Stimulated activated naive B cell treated with anti-CD40 and anti-IgM and Interleukin-4, amounts not matched to agents 10 μg/mL and 1 μg/mL and 100 μg/mL, for 72 hours (primary cell): ENCODE data around the gene AMOTL2.

Experiments
- ATAC-seq, 2 donors: fragments of 150-1000 bp; cut with Tn5 transposase; replicated peaks; 2 replicates each; pipeline ENCODE4 v1.10.0; 2021; ENCODE audit warnings: moderate library complexity in 1 of 2
- DNase-seq: peaks from one replicate; pipeline ENCODE4 v3.0.0; 2021
- H3K27ac Mint-ChIP-seq: one replicate; pipeline ENCODE4 v1.8.0; 2022; ENCODE audit warnings: mild to moderate bottlenecking, mixed read lengths
- H3K27me3 Mint-ChIP-seq, 2 donors: one replicate each; pipeline ENCODE4 v1.8.0; 2022; ENCODE audit warnings: mixed read lengths in 2 of 2
- H3K36me3 Mint-ChIP-seq, 2 donors: one replicate each; pipeline ENCODE4 v1.8.0; 2022; ENCODE audit warnings: mixed read lengths in 2 of 2, mild to moderate bottlenecking in 1 of 2
- H3K4me1 Mint-ChIP-seq, 2 donors: one replicate each; pipeline ENCODE4 v1.8.0; 2022; ENCODE audit warnings: mixed read lengths in 2 of 2, mild to moderate bottlenecking in 1 of 2
- H3K4me3 Mint-ChIP-seq, 2 donors: one replicate each; pipeline ENCODE4 v1.8.0; 2022; ENCODE audit warnings: mild to moderate bottlenecking in 2 of 2, mixed read lengths in 2 of 2, moderate library complexity in 1 of 2
- H3K9me3 Mint-ChIP-seq, 2 donors: one replicate each; pipeline ENCODE4 v1.8.0; 2022; ENCODE audit warnings: mixed read lengths in 2 of 2, mild to moderate bottlenecking in 1 of 2

AMOTL2 gene

DNA sequence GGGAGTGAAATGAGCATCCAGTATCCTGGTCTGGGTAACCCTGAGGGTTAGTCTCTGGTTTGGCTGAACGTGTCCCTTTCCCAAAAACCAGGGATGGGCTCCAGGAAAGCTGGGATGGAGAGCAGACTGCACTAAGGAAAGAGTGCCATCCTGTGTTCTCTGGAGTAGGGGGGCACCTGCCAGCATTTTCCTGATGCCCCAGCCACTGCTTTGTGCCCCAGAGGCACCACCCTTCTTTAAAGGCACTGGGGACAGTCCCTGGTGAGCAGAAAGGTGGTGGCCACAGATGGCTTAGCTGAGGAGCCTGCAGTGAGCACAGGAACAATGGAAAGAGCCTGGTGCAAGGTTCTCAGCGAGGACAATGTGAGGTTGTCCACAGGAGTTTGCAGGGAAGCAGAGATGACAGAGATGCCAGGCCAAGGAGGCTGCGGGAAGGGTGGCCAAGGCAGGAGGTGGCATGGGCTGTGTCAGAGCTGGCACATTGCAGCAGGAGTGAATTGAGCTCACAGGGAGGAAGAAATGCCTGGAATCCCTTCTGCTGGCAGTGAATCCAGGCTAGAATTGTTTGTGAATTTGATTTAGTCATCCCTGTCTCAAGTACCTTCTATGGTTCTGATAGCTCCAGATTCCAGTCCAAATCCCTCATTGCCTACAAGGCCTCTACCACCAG lies 39.9 kb downstream of the AMOTL2 start:
- Mint-ChIP-seq H3K4me3 (no peak overlapping the region), H3K27me3 (peaks cover 6 to 9% of the 10 kb centered on the region in 2 donors), H3K36me3 (no peaks in the 10 kb centered on the region), H3K27ac (no peak overlapping the region), H3K9me3 (no peaks in the 10 kb centered on the region), H3K4me1 (no peaks in the 10 kb centered on the region)
- DNase-seq (no peak), ATAC-seq (no peak)

DNA sequence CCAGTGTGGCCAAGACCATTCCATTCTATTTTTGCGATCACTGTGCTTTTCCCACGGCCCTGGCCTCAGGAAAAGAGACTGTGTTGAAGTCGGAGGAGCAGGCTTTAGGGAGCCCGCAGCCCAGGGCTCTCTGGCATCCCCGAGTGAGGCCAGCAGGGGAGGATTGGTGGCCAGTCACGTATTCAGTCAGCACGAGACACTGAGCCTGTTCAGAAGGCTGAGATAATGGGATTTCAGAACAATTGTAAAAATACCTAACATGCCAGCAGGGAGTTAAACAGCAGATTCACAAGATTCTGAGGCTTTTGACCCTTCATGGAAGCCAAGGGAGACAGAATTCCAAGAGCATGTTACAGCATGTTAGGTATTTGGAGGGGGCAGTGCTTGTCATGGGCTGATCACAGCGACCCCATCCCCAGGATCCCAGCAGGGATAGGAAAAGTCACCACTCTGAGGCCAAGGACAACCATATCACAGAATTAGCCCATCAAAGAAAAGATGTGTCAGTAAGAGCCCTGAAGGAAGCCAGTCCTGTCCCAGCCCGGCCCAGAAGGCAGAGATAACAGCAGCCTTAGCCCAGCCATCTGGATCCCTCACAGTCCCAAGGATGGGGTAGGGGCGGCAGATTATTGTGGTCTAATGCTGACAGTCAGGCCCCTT lies 40.6 kb downstream of the AMOTL2 start:
- no peaks in the 10 kb centered on the region for H3K36me3 Mint-ChIP-seq
- ATAC-seq (no peak), DNase-seq (no peak)
- H3K4me3 Mint-ChIP-seq: no peak overlapping the region
- H3K27ac Mint-ChIP-seq: no peak overlapping the region
- H3K27me3 Mint-ChIP-seq: peaks cover 6 to 9% of the 10 kb centered on the region in 2 donors
- no peaks in the 10 kb centered on the region for H3K4me1 Mint-ChIP-seq
- H3K9me3 Mint-ChIP-seq: no peaks in the 10 kb centered on the region

DNA sequence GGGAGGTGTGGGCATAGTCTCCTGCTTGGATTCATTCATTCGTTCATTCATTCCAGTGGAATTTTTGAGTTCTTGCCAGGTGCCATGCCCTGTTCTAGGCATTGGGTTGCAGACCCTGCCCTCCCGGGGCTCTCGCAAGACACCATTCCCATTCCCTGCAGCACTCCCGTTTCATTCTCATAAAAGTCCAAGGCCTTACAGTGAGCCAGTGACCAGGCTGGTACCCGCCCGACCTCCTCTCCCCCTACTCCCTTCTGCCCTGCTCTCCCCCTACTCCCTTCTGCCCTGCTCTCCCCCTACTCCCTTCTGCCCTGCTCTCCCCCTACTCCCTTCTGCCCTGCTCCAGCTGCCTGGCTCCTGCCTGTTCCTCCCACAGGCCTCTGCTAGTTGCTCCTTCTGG lies 41.9 kb downstream of the AMOTL2 start:
- Mint-ChIP-seq H3K27me3 (peaks cover 6 to 9% of the 10 kb centered on the region in 2 donors), H3K4me1 (no peaks in the 10 kb centered on the region), H3K9me3 (no peaks in the 10 kb centered on the region), H3K36me3 (no peaks in the 10 kb centered on the region), H3K4me3 (no peak overlapping the region), H3K27ac (peak overlapping the region; percentile 70)
- no peak for ATAC-seq
- no peak for DNase-seq

DNA sequence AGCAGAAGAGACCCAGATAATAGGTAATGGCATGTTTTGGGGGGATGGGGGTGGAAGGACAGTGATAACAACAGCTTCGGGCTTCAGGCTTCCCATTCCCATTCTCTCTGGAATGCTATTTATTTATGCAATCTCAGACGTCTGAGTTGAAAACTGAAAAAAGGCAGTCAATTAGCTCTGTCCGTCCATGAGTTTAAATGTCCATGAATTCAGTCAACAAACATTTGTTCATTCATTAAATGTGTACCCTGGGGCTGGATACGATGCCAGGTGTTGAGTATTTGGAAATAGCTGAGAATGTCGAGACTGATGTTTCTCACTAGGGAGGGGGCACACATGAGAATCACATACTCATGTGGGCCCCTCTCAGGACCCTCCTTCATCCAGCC lies 42.4 kb downstream of the AMOTL2 start:
- no peaks in the 10 kb centered on the region for H3K9me3 Mint-ChIP-seq
- no peak overlapping the region for H3K4me3 Mint-ChIP-seq
- H3K27ac Mint-ChIP-seq: no peak overlapping the region
- no peaks in the 10 kb centered on the region for H3K4me1 Mint-ChIP-seq
- no peak for DNase-seq
- no peak for ATAC-seq
- H3K36me3 Mint-ChIP-seq: no peaks in the 10 kb centered on the region
- H3K27me3 Mint-ChIP-seq: peaks cover 6 to 9% of the 10 kb centered on the region in 2 donors

DNA sequence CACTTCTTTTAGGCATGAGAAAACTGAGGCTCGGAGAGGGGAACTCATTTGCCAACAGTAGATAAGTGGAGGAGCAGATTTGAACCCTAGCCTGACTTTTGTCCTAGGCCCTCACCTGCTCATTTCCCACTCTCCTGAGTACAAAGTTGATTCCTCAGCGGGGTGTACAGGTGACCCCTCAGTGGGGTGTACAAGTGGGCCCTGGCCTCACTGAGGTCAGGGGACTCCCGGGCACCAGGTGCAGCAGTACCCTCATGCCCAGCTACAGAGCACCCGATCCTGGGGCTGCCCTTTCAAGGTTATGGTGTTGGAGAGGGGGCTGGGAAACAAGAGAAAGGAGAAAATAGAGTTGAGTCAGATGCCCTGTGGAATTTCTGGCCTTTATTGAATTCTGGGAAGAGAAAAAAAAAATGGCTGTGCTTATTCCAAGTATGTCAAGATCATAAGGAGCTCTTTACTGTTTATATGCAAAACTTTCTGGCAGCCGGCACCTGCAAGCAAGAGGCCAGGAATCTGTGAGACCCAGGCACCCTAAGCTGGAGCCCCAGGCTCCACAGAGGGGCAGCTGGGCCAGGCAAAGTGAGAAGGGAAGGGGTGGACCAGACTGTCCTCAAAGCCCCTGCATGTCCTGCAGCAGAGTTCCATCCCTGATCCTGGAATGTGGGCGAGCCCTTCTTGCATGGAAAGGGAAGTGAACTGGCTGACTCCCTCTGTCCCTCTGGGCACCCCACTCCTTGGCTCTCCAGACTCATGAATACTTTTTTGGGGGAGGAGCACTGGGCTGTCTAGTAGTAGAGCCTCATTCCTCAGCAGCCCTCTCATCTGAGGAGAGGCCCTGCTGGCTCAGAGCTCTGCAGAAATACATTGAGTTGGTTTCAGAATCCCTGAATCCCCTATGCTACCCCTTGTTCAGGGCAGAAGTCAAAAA lies 43.1 kb downstream of the AMOTL2 start:
- Mint-ChIP-seq H3K9me3 (no peaks in the 10 kb centered on the region), H3K36me3 (no peaks in the 10 kb centered on the region), H3K4me1 (no peaks in the 10 kb centered on the region), H3K27ac (no peak overlapping the region), H3K4me3 (no peak overlapping the region), H3K27me3 (peaks cover 6 to 7% of the 10 kb centered on the region in 2 donors)
- DNase-seq: no peak
- no peak for ATAC-seq

DNA sequence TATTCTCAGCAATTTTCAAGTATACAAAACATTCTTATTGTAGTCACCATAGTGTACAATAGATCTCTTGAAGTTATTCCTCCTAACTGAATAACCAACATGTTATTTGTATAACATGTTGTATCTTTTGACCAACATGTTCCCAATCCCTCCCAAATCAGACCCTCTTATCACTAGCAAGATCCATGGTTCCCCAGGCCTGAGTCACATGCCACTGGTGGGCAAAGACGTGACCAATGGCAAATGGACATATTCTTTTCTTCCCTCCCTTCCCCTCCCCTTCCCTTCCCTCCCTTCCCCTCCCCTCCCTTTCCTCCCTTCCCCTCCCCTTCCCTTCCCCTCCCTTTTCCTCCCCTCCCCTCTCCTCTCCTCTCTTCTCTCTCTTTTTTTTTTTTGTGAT lies 45.4 kb downstream of the AMOTL2 start:
- Mint-ChIP-seq H3K27ac (no peak overlapping the region), H3K27me3 (peaks cover 17 to 19% of the 10 kb centered on the region in 2 donors), H3K4me1 (no peaks in the 10 kb centered on the region), H3K4me3 (no peak overlapping the region), H3K9me3 (no peaks in the 10 kb centered on the region), H3K36me3 (no peaks in the 10 kb centered on the region)
- ATAC-seq: no peak
- no peak for DNase-seq

DNA sequence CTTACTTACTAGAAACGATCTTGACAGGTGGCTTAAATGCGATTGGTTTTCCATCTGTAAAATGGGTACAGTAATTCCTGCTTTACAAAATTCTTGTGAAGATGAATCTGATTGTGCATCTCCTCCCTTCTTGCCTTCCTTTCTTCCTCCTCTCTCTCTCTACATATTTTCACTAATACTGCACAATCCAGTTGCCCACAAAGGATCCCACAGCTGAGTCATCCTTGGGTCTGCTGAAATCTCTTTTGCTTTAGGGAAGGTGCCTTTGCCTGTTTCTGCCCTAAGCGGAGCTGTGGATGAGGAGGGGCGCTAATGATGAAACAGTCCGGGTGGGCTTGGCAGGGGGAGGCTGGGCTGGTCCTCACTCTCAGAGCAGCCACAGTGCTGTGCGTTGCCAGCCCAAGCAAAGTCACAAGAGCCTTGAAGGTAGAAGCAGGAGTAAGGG lies 46.1 kb downstream of the AMOTL2 start:
- H3K9me3 Mint-ChIP-seq: no peaks in the 10 kb centered on the region

DNA sequence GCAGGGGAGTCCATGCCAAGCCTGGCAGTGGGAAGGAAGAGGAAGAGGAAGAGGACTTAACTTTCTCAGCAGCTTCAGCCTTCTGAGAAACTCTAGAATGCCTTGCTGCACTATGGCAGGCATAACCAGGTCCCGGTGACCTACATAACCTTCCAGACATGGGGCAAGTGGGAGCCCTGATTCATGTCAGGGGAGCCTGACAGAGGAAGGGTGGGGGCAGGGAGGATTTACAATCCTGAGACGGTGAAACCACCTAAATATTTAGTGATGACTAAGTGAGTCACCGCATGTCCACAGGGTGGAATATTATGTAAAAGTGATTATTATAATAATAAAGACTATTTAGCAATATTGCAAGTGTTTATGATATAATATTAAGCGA lies 46.7 kb downstream of the AMOTL2 start:
- no peak overlapping the region for H3K27ac Mint-ChIP-seq
- H3K9me3 Mint-ChIP-seq: no peaks in the 10 kb centered on the region
- peaks cover 22 to 23% of the 10 kb centered on the region in 2 donors for H3K27me3 Mint-ChIP-seq
- ATAC-seq (no peak), DNase-seq (no peak)
- H3K36me3 Mint-ChIP-seq: no peaks in the 10 kb centered on the region
- no peaks in the 10 kb centered on the region for H3K4me1 Mint-ChIP-seq
- H3K4me3 Mint-ChIP-seq: no peak overlapping the region

More for the DNA sequence above, 46.1 kb downstream of the AMOTL2 start:
- Mint-ChIP-seq H3K36me3 (no peaks in the 10 kb centered on the region), H3K27ac (no peak overlapping the region), H3K4me3 (no peak overlapping the region), H3K4me1 (no peaks in the 10 kb centered on the region), H3K27me3 (peaks cover 19 to 21% of the 10 kb centered on the region in 2 donors)
- no peak for DNase-seq
- no peak for ATAC-seq

DNA sequence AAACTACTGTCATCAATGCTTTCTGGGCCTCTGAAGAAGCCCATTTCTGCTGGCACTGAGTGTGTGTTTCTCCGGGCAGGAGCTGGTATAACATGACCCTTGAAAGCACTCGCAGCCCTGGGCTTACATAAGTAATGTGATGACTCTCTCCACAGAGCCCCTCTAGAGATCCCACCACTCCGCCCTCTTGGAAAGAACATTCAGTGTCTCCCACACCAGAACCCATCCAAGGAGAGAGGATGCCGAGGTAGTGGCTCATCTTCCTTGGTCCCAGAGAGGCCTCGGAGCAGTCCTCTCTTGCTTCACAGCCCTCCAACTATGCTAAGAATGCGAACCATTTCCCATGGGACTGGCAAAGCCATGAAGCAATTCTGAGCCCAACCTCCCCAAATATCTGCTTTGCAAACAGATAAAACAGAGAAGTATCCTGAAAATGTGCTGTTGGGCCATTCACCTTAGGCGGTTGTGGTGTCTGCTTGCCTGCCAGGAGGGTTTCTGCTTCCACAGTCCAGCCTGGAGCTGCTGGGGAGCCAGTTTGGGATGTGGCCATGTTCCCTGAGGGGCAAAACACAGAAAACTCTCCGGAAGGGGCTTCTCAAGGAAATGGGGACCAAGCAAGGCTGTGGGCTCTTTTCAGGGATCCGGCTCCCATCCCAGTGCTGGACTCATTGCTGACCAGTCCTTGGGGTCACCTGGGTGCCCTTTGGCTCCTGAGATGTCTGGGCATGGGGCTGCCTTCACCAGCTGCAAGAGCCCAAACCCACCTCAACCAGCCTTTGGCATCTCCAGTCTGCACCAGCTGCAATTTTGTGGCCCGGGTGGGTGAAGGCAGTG lies 47.3 kb downstream of the AMOTL2 start:
- Mint-ChIP-seq H3K4me1 (no peaks in the 10 kb centered on the region), H3K9me3 (no peaks in the 10 kb centered on the region), H3K36me3 (no peaks in the 10 kb centered on the region), H3K4me3 (no peak overlapping the region), H3K27me3 (peaks cover 19% of the 10 kb centered on the region in 2 donors), H3K27ac (no peak overlapping the region)
- ATAC-seq (no peak), DNase-seq (no peak)

DNA sequence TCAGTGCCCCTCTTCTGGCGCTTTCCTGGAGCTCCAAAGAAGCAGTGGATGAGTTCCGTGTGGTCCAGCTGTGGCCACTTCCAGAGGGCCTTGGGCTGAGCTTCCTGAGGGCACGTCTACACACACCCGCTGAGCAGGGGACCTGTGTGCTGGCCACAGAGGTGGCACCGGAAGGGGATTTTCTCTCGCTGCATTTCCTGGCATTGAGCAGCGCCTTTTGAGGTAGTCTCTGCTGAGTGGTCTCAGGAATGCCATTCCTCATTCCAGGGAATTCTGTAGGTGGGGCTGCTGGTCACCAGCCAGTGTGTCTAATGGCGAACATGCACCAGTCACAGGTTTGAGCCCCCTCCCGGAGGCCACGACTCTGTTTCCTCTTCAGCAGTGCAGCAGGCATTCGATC lies 48.1 kb downstream of the AMOTL2 start:
- no peaks in the 10 kb centered on the region for H3K36me3 Mint-ChIP-seq
- no peak overlapping the region for H3K27ac Mint-ChIP-seq
- peaks cover 19% of the 10 kb centered on the region in 2 donors for H3K27me3 Mint-ChIP-seq
- H3K9me3 Mint-ChIP-seq: no peaks in the 10 kb centered on the region
- ATAC-seq (no peak), DNase-seq (no peak)
- H3K4me3 Mint-ChIP-seq: no peak overlapping the region
- H3K4me1 Mint-ChIP-seq: no peaks in the 10 kb centered on the region

DNA sequence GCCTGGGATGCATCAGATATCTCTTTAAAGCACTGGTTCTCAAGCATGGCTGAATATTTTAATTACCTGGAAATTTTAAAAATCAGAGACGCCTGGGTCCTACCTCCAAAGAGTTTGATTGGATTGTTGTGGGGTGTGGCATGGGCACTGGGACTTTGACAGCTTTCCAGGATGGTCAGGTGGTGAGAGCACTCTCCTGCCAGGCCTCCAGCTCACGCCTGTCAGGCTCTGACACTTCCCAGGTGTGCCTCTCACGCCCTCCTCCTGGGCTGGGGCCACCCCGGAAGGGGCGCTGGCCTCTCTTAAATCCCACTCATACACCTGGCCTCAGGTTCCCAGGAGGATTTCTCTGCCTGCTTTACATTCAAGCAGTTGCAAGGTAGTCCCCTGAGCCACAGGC lies 48.5 kb downstream of the AMOTL2 start:
- Mint-ChIP-seq H3K36me3 (no peaks in the 10 kb centered on the region), H3K27me3 (peaks cover 19% of the 10 kb centered on the region in 2 donors), H3K27ac (no peak overlapping the region), H3K4me3 (no peak overlapping the region), H3K9me3 (no peaks in the 10 kb centered on the region), H3K4me1 (no peaks in the 10 kb centered on the region)
- no peak for DNase-seq
- ATAC-seq: no peak

DNA sequence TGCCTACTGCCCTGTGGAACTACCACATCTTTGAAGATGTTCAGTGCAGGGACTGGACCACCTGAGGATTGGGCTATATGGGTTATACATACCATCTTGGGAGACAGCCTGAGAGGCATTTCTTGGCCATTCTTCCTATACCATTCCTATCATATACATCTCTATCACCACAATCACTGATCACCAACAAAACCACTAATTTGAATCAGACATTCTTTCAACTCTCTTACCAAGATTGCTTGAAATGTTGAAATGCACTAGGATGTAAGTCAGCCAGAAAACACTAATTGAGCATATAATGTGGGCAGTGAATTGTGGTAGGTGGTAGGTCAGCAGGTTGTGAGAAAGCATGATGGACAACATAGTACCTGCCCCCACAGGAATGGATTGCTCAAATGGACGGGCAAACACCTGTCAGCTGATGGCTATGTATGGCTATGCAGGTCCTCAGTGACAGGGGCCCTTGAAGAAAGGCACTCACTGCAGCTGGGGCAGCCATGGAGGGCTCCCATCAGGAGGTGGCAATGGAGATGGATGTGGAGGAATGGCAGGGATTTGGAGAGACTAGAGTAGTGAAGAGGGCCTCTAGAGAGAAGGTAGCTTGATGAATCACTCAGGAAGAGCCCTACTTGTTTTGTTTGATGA lies 49.1 kb downstream of the AMOTL2 start:
- Mint-ChIP-seq H3K27ac (no peak overlapping the region), H3K36me3 (no peaks in the 10 kb centered on the region), H3K4me3 (no peak overlapping the region), H3K4me1 (no peaks in the 10 kb centered on the region), H3K27me3 (peaks cover 19% of the 10 kb centered on the region in 2 donors), H3K9me3 (no peaks in the 10 kb centered on the region)
- ATAC-seq (no peak), DNase-seq (no peak)

DNA sequence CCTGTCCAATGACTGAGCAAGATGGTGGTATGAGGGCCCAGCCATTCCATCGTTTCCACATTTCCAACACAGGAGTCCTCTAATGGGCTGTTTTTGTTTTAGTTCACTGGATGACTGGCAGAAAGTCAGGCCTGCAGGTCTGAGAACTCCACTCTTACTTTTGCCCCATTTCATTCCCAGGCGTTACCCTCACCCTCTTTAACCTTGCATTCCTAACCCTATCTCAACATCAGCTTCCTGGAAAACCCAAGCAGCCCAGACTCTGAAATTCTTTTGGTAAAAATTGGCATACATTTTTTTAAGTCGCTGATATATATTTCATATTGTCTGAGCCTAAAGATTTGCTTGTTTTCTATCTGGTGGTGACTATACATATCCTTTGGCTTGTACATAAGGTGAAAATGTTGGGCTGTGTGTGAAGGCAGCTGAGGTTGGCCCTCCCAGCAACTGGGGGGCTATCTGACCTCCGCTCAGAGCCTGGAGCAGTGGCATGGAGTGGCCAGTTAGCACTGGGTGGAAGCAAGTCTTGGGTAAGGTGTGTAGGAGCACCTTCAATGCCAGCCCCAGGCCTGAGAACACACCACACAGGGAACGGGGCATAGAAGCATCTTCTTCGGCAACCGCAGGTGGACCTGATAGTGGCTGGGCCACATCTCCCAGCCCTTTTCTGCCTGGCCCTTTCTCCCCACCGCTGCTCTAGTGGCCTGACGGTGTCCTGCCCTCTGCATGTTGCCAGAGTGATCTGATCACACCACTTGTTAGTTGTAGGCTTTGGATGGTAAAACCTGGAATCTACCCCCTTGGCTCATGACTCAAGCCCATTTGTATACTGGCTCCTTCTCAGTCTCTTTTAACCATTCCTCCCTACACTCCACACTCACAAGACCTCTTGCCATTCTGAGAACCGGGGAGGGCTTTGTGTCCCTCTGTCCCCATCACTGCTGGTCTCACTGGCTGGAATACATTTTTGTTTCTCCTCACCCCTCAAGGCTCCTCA lies 50.0 kb downstream of the AMOTL2 start:
- no peaks in the 10 kb centered on the region for H3K4me1 Mint-ChIP-seq
- peaks cover 19% of the 10 kb centered on the region in 2 donors for H3K27me3 Mint-ChIP-seq

More for the DNA sequence above, 50.0 kb downstream of the AMOTL2 start:
- Mint-ChIP-seq H3K4me3 (no peak overlapping the region), H3K9me3 (no peaks in the 10 kb centered on the region), H3K27ac (no peak overlapping the region), H3K36me3 (no peaks in the 10 kb centered on the region)
- DNase-seq (no peak), ATAC-seq (no peak)
